ENCODE results near the gene KCTD16.

The KCTD16 gene

GRCh38 chr5:144335561-144335960, 164.9 kb downstream of the KCTD16 start:
- DNase-seq (ENCODE audit: low read depth) = no peak

- no peak for DNase-seq (ENCODE audit: low read depth)
Measured at GRCh38 chr5:144336191-144336961, 165.7 kb downstream of the KCTD16 start.

- no peak for DNase-seq (ENCODE audit: low read depth)
Measured at GRCh38 chr5:144352330-144352729, 181.7 kb downstream of the KCTD16 start.

- no peak for DNase-seq (ENCODE audit: low read depth)
Measured at GRCh38 chr5:144352732-144353317, 182.2 kb downstream of the KCTD16 start.

- no peak for DNase-seq (ENCODE audit: low read depth)
Measured at GRCh38 chr5:144356489-144356888, 185.8 kb downstream of the KCTD16 start.

GRCh38 chr5:144361406-144361805, 190.7 kb downstream of the KCTD16 start:
- no peak for DNase-seq (ENCODE audit: low read depth)

- DNase-seq (ENCODE audit: low read depth) = no peak
Measured at GRCh38 chr5:144365885-144366284, 195.2 kb downstream of the KCTD16 start.

GRCh38 chr5:144367991-144368390, 197.3 kb downstream of the KCTD16 start:
- DNase-seq (ENCODE audit: low read depth) = no peak

- DNase-seq (ENCODE audit: low read depth) = no peak
Measured at GRCh38 chr5:144368556-144368955, 197.9 kb downstream of the KCTD16 start.

GRCh38 chr5:144369006-144369405, 198.3 kb downstream of the KCTD16 start:
- no peak for DNase-seq (ENCODE audit: low read depth)

- no peak for DNase-seq (ENCODE audit: low read depth)
Measured at GRCh38 chr5:144370273-144370672, 199.6 kb downstream of the KCTD16 start.

- no peak for DNase-seq (ENCODE audit: low read depth)
Measured at GRCh38 chr5:144374637-144375036, 204.0 kb downstream of the KCTD16 start.

GRCh38 chr5:144377207-144377606, 206.5 kb downstream of the KCTD16 start:
- no peak for DNase-seq (ENCODE audit: low read depth)

GRCh38 chr5:144378681-144379080, 208.0 kb downstream of the KCTD16 start:
- no peak for DNase-seq (ENCODE audit: low read depth)

- no peak for DNase-seq (ENCODE audit: low read depth)
Measured at GRCh38 chr5:144385597-144385996, 214.9 kb downstream of the KCTD16 start.

- DNase-seq (ENCODE audit: low read depth) = no peak
Measured at GRCh38 chr5:144386315-144386714, 215.6 kb downstream of the KCTD16 start.

- no peak for DNase-seq (ENCODE audit: low read depth)
Measured at GRCh38 chr5:144390133-144390532, 219.5 kb downstream of the KCTD16 start.

GRCh38 chr5:144391044-144391443, 220.4 kb downstream of the KCTD16 start:
- no peak for DNase-seq (ENCODE audit: low read depth)

- no peak for DNase-seq (ENCODE audit: low read depth)
Measured at GRCh38 chr5:144393641-144394435, 223.2 kb downstream of the KCTD16 start.

GRCh38 chr5:144395704-144396103, 225.0 kb downstream of the KCTD16 start:
- DNase-seq (ENCODE audit: low read depth) = no peak

GRCh38 chr5:144403058-144403457, 232.4 kb downstream of the KCTD16 start:
- no peak for DNase-seq (ENCODE audit: low read depth)

- DNase-seq (ENCODE audit: low read depth) = no peak
Measured at GRCh38 chr5:144403817-144404420, 233.2 kb downstream of the KCTD16 start.

GRCh38 chr5:144404672-144405071, 234.0 kb downstream of the KCTD16 start:
- DNase-seq (ENCODE audit: low read depth) = no peak
